Fibroblast of villous mesenchyme (primary cell): Measurements from ENCODE around the gene CREB3L2. TPM values are rescaled to one million over a fixed set of nuclear protein-coding genes. Genes with fewer than 3 reads are reported as not detected.
"Not testable (repeated sequence)": the region's sequence is repeated elsewhere in the genome, so short reads cannot be mapped to it uniquely, and the experiment has no call there.

ENCODE experiments used
- DNase-seq: peaks from one replicate; pipeline ENCODE4 v3.0.0-alpha.2; 2010; ENCODE audit warnings: low read depth
- H3K4me3 ChIP-seq: 2 replicates; pipeline ENCODE4 v1.5.1; 2011; ENCODE audit warnings: low read depth, mild to moderate bottlenecking, low read length
- total RNA-seq: library from RNA; depleted of rRNA; stranded (reverse); fragments of >200 nt; gene quantifications from 2 replicates; pipeline ENCODE4 v1.2.3, GENCODE V29; 2012
- TF ChIP-seq, protein P1 (sequence below): IDR thresholded peaks from 2 replicates; pipeline ENCODE4 v1.5.1; 2012; ENCODE audit warnings: low read depth, mild to moderate bottlenecking, low read length; ENCODE audit not compliant: insufficient read depth

CREB3L2 gene
- total RNA-seq, 1 donor = 33.2 TPM

GRCh38 chr7:138015096-138015495 is 13.2 kb upstream of the CREB3L2 start:
- TF ChIP-seq, protein P1, sequence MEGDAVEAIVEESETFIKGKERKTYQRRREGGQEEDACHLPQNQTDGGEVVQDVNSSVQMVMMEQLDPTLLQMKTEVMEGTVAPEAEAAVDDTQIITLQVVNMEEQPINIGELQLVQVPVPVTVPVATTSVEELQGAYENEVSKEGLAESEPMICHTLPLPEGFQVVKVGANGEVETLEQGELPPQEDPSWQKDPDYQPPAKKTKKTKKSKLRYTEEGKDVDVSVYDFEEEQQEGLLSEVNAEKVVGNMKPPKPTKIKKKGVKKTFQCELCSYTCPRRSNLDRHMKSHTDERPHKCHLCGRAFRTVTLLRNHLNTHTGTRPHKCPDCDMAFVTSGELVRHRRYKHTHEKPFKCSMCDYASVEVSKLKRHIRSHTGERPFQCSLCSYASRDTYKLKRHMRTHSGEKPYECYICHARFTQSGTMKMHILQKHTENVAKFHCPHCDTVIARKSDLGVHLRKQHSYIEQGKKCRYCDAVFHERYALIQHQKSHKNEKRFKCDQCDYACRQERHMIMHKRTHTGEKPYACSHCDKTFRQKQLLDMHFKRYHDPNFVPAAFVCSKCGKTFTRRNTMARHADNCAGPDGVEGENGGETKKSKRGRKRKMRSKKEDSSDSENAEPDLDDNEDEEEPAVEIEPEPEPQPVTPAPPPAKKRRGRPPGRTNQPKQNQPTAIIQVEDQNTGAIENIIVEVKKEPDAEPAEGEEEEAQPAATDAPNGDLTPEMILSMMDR = no peak
- no peak overlapping the region for H3K4me3 ChIP-seq
- no peak for DNase-seq

GRCh38 chr7:138014686-138015085 is 12.8 kb upstream of the CREB3L2 start:
- no peak overlapping the region for H3K4me3 ChIP-seq
- no peak for DNase-seq
- TF ChIP-seq, protein P1 = no peak

- DNase-seq, H3K4me3 ChIP-seq: not testable (repeated sequence)
Measured at GRCh38 chr7:138014201-138014600, 12.3 kb upstream of the CREB3L2 start.

- DNase-seq = no peak
- TF ChIP-seq, protein P1 = no peak
- no peak overlapping the region for H3K4me3 ChIP-seq
Measured at GRCh38 chr7:138009350-138009653, 7.4 kb upstream of the CREB3L2 start.

- TF ChIP-seq, protein P1 = peak; percentile 89
- DNase-seq = peak; percentile 74
Measured at GRCh38 chr7:138008588-138009349, 6.9 kb upstream of the CREB3L2 start.

DNA sequence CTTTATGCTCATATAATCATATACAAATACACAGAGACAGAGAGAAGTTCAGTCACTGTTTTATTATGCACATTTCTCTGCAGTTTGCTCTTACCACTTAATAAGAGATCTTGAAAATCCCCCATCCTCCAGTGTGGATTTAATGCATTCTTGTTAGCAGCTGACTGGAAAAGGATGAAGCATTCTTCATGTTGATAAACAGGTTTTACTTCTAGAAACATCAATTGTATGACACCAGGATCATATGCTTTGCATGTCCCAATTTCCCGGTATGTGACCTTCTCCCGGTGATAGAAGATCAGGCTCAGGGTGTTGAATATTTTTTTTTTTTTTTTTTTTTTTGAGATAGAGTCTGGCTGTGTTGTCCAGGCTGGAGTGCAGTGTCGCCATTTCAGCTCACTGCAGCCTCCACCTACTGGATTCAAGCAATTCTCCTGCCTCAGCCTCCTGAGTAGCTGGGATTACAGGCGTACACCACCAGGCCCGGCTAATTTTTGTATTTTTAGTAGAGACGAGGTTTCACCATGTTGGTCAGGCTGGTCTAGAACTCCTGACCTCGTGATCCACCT is 6.2 kb upstream of the CREB3L2 start:
- no peak overlapping the region for H3K4me3 ChIP-seq
- TF ChIP-seq, protein P1 = no peak
- no peak for DNase-seq

More at GRCh38 chr7:138008588-138009349, 6.9 kb upstream of the CREB3L2 start:
- no peak overlapping the region for H3K4me3 ChIP-seq

DNA sequence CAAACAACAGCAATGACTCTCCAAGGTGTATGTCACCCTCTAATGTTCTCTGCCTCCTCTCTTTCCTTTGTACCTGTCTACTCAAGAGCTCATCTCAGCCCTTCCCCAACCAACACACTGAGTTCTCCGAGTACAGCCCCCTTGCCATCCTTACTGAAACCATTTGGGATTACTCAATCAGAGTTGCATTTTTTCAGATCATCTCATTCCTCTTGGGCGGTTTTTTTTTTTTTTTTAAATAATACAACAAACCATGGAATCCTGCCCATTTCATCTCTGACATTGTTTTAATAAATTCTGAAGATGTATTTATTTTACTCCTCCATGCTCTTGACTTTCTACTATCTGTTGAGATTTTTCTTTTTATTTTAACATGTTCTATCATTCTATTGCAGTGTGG is 4.2 kb upstream of the CREB3L2 start:
- TF ChIP-seq, protein P1 = no peak
- no peak for DNase-seq
- H3K4me3 ChIP-seq = no peak overlapping the region
